GM18505 (cell line): Measurements from ENCODE around the gene RPS6KC1.
"Not testable (repeated sequence)": the region's sequence is repeated elsewhere in the genome, so short reads cannot be mapped to it uniquely, and the experiment has no call there.

Source experiments
- ATAC-seq: cut with Tn5 transposase; IDR thresholded peaks from one replicate; pipeline ENCODE4 v1.9.1; 2021; ENCODE audit not compliant: unreplicated experiment
- POLR2A ChIP-seq: IDR thresholded peaks from 4 replicates; pipeline ENCODE4 v1.6.1; 2011; ENCODE audit warnings: borderline replicate concordance; ENCODE audit not compliant: insufficient read depth, insufficient read length; ENCODE audit errors: extremely low read depth

RPS6KC1 gene

DNA sequence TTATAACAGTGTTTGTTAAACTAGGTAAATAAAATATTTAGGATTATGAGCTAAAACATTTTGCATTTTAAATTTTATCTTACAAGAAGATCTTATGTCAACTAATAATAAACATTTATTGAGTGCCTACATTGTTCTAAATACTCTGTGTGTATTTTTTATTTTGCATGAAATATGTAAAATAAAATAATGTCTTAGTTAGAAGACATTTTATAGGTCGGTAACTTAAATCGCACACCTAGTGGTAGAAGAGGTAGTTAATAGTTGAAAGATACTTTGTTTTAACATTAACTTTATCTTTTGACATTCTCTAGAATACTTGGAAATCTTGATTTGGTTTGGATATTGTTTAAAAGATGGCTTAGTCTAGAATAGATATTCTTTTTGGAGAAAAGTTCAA, 60.5 kb downstream of the RPS6KC1 start:
- no peak for ATAC-seq
- no peak for TF ChIP-seq POLR2A

DNA sequence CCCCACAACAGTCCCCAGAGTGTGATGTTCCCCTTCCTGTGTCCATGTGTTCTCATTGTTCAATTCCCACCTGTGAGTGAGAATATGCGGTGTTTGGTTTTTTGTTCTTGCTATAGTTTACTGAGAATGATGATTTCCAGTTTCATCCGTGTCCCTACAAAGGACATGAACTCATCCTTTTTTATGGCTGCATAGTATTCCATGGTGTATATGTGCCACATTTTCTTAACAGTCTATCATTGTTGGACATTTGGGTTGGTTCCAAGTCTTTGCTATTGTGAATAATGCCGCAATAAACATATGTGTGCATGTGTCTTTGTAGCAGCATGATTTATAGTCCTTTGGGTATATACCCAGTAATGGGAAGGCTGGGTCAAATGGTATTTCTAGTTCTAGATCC, 61.7 kb downstream of the RPS6KC1 start:
- ATAC-seq = not testable (repeated sequence)

DNA sequence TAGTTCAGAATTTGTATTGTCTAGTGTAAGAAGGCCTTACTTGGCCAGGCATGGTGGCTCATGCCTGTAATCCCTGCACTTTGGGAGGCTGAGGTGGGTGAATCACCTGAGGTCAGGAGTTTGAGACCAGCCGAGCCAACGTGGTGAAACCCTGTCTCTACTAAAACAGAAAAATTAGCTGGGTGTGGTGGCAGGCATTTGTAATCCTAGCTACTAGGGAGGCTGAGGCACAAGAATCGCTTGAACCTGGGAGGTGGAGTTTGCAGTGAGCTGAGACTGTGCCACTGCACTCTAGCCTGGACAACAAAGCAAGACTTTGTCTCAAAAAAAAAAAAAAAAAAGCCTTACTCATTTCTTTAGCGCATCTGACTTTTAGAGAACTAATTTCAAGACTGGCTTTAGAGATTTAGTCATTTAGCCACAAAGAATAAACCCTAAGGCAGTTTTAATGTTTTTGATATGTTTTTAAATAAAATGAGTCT, 66.7 kb downstream of the RPS6KC1 start:
- ATAC-seq = not testable (repeated sequence)

DNA sequence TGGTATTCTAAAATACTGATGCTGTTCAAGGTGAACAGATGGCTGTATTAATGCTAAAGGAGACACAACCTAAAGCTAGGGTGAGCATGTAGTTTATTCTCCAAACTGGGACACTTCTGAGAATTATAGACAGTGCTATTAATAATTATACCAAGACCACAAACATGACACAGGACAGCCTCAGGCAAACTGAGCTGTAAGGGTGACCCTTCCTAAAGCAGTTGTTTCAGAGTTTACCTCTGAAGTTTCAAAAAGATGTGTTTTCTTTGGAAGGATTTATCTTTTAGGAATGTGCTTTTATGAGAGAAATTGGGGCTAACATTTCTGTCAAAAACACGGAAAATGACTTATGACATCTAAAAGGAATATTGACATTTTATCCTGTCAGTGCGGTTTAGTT, 68.8 kb downstream of the RPS6KC1 start:
- ATAC-seq = no peak
- TF ChIP-seq POLR2A = no peak

DNA sequence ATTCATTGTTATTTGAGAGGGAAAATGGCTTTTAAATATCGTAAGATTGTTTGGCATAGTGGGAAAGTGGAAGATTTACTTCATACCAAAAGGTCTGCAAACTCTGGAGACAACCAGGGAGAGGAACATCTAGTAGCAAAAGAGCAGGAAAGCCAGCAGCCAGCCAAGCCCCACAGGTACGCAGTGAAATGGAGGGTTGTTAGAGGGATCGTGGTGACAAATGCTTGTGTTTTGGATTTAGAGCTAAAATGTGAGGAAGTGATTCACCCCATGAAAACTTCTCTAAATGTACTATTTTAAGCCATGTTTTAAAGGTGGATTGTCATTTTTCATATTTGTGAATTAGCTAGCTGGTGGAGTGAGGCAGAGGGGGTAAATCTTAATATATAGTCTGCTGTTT, 69.3 kb downstream of the RPS6KC1 start:
- ATAC-seq = no peak
- TF ChIP-seq POLR2A = no peak

DNA sequence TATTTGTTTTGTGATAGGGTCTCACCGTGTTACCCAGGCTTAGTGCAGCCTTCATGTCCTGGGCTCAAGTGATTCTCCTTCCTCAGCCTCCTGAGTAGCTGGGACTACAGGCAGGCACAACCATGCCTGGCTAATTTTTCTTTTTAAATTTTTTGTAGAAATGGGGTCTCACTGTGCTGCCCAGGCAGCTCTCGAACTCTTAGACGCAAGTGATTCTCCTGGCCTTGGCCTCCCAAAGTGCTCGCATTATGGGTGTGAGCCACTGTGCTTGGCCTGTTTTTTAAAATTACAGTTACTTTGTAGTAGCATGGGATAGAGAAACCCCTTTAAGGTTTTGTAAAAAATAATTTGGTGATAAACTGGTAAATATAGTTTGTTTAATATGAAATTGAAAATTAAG, 69.9 kb downstream of the RPS6KC1 start:
- TF ChIP-seq POLR2A = no peak
- no peak for ATAC-seq

DNA sequence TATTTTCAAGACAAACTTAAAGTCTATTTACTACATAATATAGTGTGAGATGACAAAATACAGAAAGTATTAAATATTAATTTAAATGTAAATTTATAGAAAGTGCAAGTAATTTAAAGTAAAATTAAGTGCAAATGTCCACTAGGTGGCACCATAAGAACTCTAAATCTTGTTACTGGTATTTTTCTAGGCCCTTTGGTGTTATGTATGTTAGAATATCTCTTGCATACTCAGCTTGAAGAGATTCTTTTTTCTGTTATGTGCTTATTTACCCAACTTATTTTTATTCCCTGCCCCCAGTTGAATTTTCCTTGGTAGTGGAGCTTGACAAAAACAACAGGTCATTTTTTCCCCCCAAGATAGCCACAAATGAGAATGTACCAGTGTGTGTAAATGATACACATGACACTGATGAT, 71.5 kb downstream of the RPS6KC1 start:
- no peak for TF ChIP-seq POLR2A
- no peak for ATAC-seq

DNA sequence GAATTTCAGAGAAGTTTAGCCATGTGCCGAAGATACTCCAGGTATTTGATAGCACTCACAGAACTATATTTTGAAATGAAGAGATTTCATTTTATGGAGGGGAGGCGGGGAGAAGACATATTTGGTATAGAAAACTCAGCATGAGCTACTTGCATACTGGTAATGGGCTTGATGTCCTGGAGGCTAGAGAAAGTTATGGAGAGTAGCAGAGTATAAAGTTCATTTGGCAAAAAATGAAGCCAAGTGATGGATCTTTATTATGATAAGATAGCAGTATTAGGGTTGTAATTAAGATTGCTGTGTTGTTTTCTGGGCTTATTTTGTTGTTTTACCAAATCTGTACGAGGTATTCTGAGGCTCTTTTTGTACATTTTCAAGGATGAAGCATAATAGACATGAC, 72.0 kb downstream of the RPS6KC1 start:
- ATAC-seq = no peak

DNA sequence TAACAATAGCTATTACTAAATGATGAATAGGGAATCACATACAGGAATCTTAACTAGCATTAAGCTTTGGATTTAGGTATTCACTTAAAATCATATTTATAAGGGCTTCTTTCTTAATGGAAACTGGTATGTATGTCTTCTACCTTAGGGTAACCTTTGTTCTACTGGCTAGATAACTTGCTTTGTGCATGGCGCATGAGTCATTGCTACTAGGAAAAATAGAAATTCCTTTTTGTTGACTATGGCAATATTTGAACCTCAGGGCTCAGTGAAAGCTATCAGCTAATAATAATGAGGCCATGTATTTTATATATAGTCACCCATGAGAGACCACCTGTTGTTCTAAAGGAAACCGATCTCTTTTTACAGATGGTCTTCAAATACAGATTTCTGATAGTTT, 72.5 kb downstream of the RPS6KC1 start:
- TF ChIP-seq POLR2A = no peak
- no peak for ATAC-seq

More for the DNA sequence above, 72.0 kb downstream of the RPS6KC1 start:
- TF ChIP-seq POLR2A = no peak

DNA sequence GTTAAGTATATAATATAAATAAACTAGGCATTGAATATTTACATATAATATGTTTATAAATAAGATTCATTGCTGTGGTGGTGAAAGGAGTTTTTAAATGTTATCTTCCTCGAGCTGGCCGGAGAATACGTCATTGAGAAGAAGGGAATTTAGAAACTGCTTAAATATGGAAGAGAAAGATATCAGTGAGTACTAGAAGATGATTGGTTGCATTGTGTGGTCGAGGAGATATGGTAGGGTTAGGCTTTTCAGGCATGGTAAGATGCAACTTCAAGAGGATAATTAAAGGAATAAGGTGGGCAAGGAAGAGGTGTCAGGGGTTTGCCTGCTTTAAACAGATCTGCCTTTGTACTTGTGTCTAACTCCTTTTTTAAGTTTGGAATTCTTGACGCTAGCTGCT, 73.5 kb downstream of the RPS6KC1 start:
- no peak for ATAC-seq
- no peak for TF ChIP-seq POLR2A

DNA sequence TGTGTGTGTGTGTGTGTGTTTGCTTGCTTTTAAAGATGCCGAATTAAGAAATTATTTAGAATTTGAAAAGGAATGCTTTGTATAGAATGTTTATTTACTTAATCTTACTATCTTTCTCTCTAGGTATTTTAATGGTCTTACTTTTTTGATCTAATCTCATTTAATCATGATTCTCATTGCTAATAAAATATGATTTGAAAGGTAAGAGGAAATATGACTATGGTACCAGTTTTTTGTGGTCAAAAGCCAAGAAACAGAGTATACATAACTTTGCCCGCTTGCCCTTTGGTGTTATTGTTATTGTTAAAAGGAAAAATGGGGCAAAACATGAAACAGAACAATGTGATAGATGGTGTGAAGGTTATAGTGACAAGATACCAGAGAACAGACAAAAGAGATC, 74.6 kb downstream of the RPS6KC1 start:
- ATAC-seq = no peak
- no peak for TF ChIP-seq POLR2A

DNA sequence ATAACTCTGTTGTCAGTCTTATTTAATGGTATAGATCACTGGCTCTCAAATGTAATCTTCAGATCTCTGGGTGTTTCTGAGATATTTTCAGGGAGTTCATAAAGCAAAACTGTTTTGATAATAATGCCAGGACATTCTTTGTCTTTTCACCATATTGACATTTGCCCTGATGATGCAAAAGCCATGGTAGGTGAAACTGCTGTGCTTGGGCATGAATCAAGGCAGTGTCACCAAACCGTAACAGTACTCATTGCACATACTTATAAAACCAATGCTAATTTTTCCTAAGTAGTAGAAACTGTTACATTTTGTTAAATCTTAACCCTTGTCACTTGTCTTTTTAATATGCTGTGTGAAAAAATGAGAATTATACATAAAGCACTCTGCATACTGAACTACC, 76.0 kb downstream of the RPS6KC1 start:
- TF ChIP-seq POLR2A = no peak

DNA sequence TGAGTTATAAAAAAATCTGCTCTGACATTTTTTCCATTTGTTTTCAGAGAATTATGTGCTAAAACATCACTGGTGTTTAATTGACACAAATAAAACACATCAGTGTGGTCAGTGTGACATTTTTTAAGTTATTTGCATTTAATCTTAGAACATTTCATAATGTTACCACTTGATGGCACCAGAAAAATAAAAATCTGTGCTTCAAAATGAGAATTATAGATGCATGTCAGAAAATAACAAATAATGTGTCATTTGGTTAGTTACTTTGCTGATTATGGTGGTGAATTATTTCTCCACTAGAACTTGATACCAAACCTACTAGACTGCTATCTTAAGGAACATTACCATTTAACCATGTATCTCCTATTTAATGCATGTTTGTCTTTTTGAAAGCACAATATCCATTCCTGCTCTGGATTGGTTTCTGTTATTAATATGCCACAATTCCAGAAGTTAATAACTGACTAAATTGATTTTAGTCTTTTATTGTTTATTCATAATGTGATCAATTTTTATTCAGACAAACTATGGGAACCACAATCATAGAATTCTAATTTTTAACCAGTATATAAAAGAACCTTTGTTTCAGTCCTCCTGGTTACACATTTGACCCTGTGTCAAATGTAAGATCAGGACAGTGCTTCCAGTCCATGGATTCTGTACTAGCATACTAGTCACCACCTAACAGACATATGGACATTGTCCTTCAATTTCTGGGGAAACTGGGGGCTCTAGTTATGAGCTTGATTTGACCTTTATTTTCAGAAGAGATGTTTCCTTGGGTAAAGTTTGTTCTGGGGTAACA, 81.0 kb downstream of the RPS6KC1 start:
- no peak for TF ChIP-seq POLR2A
- ATAC-seq = no peak

More for the DNA sequence above, 76.0 kb downstream of the RPS6KC1 start:
- no peak for ATAC-seq

DNA sequence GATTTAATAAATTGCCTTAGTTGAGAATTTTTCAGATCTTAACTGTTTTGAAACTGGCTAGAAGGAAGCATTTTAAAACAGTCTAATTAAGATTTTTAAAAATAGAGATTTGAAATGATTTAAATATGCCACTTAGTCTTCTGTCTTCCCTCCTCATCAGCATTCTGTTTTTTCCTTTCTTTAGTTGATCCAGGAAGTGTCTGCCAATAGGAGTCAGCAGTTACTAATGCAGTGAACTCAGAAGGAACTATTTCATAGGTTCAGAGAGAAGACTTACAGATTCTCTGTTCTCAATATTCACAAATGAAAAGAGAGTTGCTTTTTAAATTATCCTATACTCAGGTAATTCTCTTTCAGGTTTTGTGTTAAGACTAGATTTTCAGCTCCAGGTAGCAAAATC, 84.5 kb downstream of the RPS6KC1 start:
- no peak for TF ChIP-seq POLR2A
- no peak for ATAC-seq

DNA sequence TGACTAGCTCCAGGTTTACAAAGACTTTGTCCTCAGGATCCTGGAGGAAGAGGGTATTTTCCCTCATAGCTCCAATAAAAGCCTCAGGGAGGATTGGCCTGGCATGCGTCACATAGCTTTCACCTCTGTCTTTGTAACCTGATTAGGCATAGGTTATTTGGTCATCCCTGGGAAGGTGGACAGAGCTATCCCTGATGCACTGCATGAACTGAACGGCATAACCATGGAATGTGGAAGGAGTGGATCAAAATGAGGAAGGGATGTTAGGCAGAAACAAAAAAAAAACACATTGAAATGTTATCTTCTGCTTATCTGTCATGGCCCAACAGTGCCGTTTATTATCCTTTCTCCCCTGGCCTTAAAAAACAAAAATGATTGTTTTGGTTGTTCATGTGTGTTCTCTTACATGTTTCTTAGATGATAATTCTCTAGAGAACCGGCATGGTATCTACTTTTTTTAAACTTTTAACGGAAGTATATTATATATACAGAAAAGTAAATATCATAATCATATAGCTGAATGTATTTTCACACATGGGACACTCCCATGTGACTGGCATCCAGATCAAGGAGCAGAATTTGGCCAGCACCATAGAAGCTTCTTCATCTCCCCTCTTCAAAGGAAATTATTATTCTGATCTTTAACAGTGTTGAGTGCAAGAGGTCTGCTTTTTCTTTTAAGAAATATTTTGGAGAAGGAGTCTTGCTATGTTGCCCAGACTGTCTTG, 85.3 kb downstream of the RPS6KC1 start:
- TF ChIP-seq POLR2A = no peak
- no peak for ATAC-seq

DNA sequence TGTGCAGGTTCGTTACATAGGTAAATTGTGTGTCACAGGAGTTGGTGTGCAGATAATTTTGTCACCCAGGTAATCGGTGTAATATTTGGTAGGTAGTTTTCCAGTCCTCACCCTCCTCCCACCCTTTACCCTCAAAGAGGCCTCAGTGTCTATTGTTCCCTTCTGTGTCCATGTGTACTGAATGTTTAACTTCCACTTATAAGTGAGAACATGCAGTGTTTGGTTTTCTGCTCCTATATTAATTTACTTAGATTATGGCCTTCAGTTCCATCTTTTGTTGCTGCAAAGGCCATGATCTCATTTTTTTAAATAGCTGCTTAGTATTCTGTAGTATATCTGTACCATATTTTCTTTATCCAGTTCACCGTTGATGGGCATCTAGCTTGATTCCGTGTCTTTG, 87.3 kb downstream of the RPS6KC1 start:
- no peak for TF ChIP-seq POLR2A
- no peak for ATAC-seq
